Midbrain (tissue), 1 donor: ENCODE data around the gene GCK.

ENCODE experiments used
- DNase-seq: peaks from one replicate; lab custom pipeline; 2025; lab: John Stamatoyannopoulos, UW

Gene GCK

GRCh38 chr7:44189286-44189992 is at the start of gene GCK:
TSS of gene GCK (minus strand) at chr7:44189439. CDS start at chr7:44188953, 486 bp downstream.
- no peak for DNase-seq

GRCh38 chr7:44238116-44238695 is 49.0 kb upstream of the GCK start:
- no peak for DNase-seq

- DNase-seq: no peak
These were observed 48.5 kb upstream of the GCK start for GRCh38 chr7:44237696-44238095.

GRCh38 chr7:44236333-44236728 is 47.1 kb upstream of the GCK start:
- no peak for DNase-seq

- DNase-seq: no peak
These were observed 46.5 kb upstream of the GCK start for GRCh38 chr7:44235582-44236332.

GRCh38 chr7:44235066-44235465 is 45.8 kb upstream of the GCK start:
- no peak for DNase-seq

GRCh38 chr7:44232901-44233715 is 43.9 kb upstream of the GCK start:
- DNase-seq: no peak

- DNase-seq: no peak
These were observed 43.2 kb upstream of the GCK start for GRCh38 chr7:44232396-44232795.

- no peak for DNase-seq
These were observed 41.8 kb upstream of the GCK start for GRCh38 chr7:44231088-44231487.

GRCh38 chr7:44230286-44230685 is 41.0 kb upstream of the GCK start:
- no peak for DNase-seq

- no peak for DNase-seq
These were observed 40.4 kb upstream of the GCK start for GRCh38 chr7:44229546-44230105.

- no peak for DNase-seq
These were observed 39.5 kb upstream of the GCK start for GRCh38 chr7:44228571-44229350.

GRCh38 chr7:44227911-44228310 is 38.7 kb upstream of the GCK start:
- no peak for DNase-seq

- DNase-seq: no peak
These were observed 37.1 kb upstream of the GCK start for GRCh38 chr7:44226396-44226753.

- DNase-seq: no peak
These were observed 36.5 kb upstream of the GCK start for GRCh38 chr7:44225566-44226395.

- no peak for DNase-seq
These were observed 35.8 kb upstream of the GCK start for GRCh38 chr7:44224974-44225565.

GRCh38 chr7:44224080-44224973 is 35.1 kb upstream of the GCK start:
- DNase-seq: no peak

- DNase-seq: no peak
These were observed 34.3 kb upstream of the GCK start for GRCh38 chr7:44223362-44224079.
